ENCODE measurements around the gene LHPP. TPM values are rescaled to one million over a fixed set of nuclear protein-coding genes. Genes with fewer than 3 reads are reported as not detected.

LHPP gene
- total RNA-seq, 4 donors from 2014 or later = 8.7 to 19.9 (median 15.5) TPM

DNA sequence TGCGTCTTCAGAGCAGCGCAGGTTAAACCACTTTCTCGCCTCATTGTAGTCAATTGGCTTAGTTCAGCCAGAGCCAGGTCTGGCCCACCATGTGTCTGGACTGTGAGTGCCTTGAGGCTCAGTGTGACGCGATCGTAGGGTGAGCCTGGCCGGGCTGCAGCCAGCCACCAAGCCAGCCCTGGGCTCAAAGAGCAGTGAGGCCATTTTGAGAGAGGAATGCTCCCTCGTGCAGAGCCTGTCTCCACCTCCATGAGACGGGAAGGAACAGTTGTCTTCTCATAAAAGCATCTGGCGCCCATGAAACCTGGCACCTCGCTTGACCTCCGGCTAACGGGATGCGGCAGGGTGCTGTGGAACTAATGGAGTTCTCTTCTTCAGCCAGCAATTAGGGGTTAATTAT is 34.5 kb downstream of the LHPP start:
- intact Hi-C loops (cut with DNase I; ENCODE audit: low total_unique reads) = no loop called here
- 85 to 93% methylated on average over 14 of the region's 14 CpGs for WGBS, 2 donors
- no peak for TF ChIP-seq POLR2A (IDR thresholded peaks at IDR 0.05)
- TF ChIP-seq, protein P1, sequence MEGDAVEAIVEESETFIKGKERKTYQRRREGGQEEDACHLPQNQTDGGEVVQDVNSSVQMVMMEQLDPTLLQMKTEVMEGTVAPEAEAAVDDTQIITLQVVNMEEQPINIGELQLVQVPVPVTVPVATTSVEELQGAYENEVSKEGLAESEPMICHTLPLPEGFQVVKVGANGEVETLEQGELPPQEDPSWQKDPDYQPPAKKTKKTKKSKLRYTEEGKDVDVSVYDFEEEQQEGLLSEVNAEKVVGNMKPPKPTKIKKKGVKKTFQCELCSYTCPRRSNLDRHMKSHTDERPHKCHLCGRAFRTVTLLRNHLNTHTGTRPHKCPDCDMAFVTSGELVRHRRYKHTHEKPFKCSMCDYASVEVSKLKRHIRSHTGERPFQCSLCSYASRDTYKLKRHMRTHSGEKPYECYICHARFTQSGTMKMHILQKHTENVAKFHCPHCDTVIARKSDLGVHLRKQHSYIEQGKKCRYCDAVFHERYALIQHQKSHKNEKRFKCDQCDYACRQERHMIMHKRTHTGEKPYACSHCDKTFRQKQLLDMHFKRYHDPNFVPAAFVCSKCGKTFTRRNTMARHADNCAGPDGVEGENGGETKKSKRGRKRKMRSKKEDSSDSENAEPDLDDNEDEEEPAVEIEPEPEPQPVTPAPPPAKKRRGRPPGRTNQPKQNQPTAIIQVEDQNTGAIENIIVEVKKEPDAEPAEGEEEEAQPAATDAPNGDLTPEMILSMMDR (IDR thresholded peaks at IDR 0.05) = no peak
- no peak overlapping the region for H3K4me3 ChIP-seq (ENCODE audit: low read depth, poor library complexity, severe bottlenecking)
- no peak for DNase-seq (ENCODE audit: low spot score in 2 of 2)

DNA sequence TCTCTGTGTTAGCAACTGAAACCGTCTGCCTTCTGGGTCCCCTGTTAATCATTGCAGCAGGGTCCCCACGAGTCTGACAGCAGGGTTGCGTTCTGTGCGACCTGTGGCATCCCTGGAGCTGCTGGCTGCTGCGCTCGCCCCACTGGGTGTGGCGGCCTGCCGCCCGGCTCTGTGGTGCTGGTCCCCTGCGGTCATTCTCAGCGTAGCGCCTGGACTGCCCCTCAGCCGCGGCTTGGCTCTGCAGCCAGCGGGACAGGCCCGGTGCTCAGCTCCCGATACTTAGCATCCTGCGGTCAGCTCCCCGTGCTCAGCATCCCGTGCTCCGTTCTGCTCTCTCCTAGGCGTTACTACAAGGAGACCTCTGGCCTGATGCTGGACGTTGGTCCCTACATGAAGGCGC is 35.0 kb downstream of the LHPP start:
- no peak overlapping the region for H3K4me3 ChIP-seq (ENCODE audit: low read depth, poor library complexity, severe bottlenecking)
- TF ChIP-seq, protein P1 (IDR thresholded peaks at IDR 0.05) = no peak
- TF ChIP-seq POLR2A (IDR thresholded peaks at IDR 0.05) = no peak
- WGBS, 2 donors = 93 to 96% methylated on average over 24 of the region's 24 CpGs
- no peak for DNase-seq (ENCODE audit: low spot score in 2 of 2)
- intact Hi-C loops (cut with DNase I; ENCODE audit: low total_unique reads) = no loop called here

- no peak for DNase-seq (ENCODE audit: low spot score in 2 of 2)
- no peak overlapping the region for H3K4me3 ChIP-seq (ENCODE audit: low read depth, poor library complexity, severe bottlenecking)
- TF ChIP-seq, protein P1 (IDR thresholded peaks at IDR 0.05) = no peak
- no peak for TF ChIP-seq POLR2A (IDR thresholded peaks at IDR 0.05)
- WGBS, 2 donors = 84 to 86% methylated on average over 15 of the region's 15 CpGs
- intact Hi-C loops (cut with DNase I; ENCODE audit: low total_unique reads) = no loop called here
Observed at GRCh38 chr10:124497196-124497881, 35.7 kb downstream of the LHPP start.

- intact Hi-C loops (cut with DNase I; ENCODE audit: low total_unique reads) = no loop called here
- TF ChIP-seq, protein P1 (IDR thresholded peaks at IDR 0.05) = no peak
- no peak for TF ChIP-seq POLR2A (IDR thresholded peaks at IDR 0.05)
- WGBS, 2 donors = 81 to 84% methylated on average over 8 of the region's 8 CpGs
- no peak for DNase-seq (ENCODE audit: low spot score in 2 of 2)
- no peak overlapping the region for H3K4me3 ChIP-seq (ENCODE audit: low read depth, poor library complexity, severe bottlenecking)
Observed at GRCh38 chr10:124498056-124498455, 36.4 kb downstream of the LHPP start.

GRCh38 chr10:124500757-124501156 is 39.1 kb downstream of the LHPP start:
- no peak overlapping the region for H3K4me3 ChIP-seq (ENCODE audit: low read depth, poor library complexity, severe bottlenecking)
- DNase-seq (ENCODE audit: low spot score in 2 of 2) = no peak
- intact Hi-C loops (cut with DNase I; ENCODE audit: low total_unique reads) = no loop called here
- TF ChIP-seq, protein P1 (IDR thresholded peaks at IDR 0.05) = no peak
- TF ChIP-seq POLR2A (IDR thresholded peaks at IDR 0.05) = no peak
- WGBS, 2 donors = 87 to 91% methylated on average over 3 of the region's 3 CpGs

GRCh38 chr10:124504711-124505110 is 43.1 kb downstream of the LHPP start:
- no peak for TF ChIP-seq POLR2A (IDR thresholded peaks at IDR 0.05)
- TF ChIP-seq, protein P1 (IDR thresholded peaks at IDR 0.05) = no peak
- WGBS, 2 donors = 85% methylated on average over 11 of the region's 11 CpGs
- DNase-seq (ENCODE audit: low spot score in 2 of 2) = no peak
- intact Hi-C loops (cut with DNase I; ENCODE audit: low total_unique reads) = no loop called here
- H3K4me3 ChIP-seq (ENCODE audit: low read depth, poor library complexity, severe bottlenecking) = no peak overlapping the region
